NB4 (cell line): ENCODE data around the gene ANKS1A.

Experiments used
- POLR2A ChIP-seq: IDR thresholded peaks from 2 replicates; pipeline ENCODE4 v1.6.1; 2011; ENCODE audit warnings: mild to moderate bottlenecking; ENCODE audit not compliant: insufficient read length; ENCODE audit errors: extremely low read depth
- TF ChIP-seq, protein P1 (sequence below): IDR thresholded peaks from one replicate; pipeline ENCODE4 v1.5.1; 2012; ENCODE audit warnings: low read depth, low read length

DNA sequence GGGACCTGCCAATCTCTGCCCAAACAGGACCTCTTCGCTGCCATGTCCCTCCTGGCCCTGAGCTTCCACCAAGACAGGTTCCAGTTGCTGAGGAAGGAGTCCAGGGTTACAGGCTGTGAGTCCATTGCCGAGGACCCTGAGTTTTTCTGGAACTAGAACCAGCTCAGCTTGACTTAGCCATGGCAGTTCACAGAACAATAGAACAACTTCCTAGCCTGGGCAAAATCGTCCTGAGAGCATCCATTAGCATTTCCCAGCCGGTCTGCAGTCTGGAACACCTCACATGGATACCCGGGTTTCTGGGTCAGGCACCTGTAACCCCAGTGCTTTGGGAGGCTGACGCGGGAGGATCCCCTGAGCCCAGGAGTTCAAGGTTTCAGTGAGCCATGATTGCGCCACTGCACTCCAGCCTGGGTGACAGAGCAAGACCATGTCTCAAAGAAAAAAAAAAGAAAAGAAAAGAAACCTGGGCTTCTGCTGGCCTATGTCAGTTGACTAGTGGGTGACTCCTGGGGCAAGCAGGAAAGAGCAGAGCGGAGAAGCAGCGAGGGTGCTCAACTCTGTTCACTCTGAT, 161.8 kb downstream of the ANKS1A start:
- TF ChIP-seq, protein P1, sequence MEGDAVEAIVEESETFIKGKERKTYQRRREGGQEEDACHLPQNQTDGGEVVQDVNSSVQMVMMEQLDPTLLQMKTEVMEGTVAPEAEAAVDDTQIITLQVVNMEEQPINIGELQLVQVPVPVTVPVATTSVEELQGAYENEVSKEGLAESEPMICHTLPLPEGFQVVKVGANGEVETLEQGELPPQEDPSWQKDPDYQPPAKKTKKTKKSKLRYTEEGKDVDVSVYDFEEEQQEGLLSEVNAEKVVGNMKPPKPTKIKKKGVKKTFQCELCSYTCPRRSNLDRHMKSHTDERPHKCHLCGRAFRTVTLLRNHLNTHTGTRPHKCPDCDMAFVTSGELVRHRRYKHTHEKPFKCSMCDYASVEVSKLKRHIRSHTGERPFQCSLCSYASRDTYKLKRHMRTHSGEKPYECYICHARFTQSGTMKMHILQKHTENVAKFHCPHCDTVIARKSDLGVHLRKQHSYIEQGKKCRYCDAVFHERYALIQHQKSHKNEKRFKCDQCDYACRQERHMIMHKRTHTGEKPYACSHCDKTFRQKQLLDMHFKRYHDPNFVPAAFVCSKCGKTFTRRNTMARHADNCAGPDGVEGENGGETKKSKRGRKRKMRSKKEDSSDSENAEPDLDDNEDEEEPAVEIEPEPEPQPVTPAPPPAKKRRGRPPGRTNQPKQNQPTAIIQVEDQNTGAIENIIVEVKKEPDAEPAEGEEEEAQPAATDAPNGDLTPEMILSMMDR = no peak
- TF ChIP-seq POLR2A = no peak
